Keratinocyte (primary cell): Measurements from ENCODE around the gene FBXO38. TPM values are rescaled to one million over a fixed set of nuclear protein-coding genes. Genes with fewer than 3 reads are reported as not detected.

Experiments
- DNase-seq: peaks from one replicate; pipeline ENCODE4 v3.0.0-alpha.2; 2011; ENCODE audit warnings: low read depth, missing footprints, low spot score
- FAIRE-seq: peaks from 2 replicates; lab custom pipeline; 2011; peaks lifted over from hg19 to GRCh38; lab: Jason Lieb, UNC
- H2AFZ ChIP-seq: 2 replicates; pipeline ENCODE4 v1.6.0; 2012; ENCODE audit warnings: low read length, control low read depth, inconsistent platforms; ENCODE audit not compliant: control insufficient read depth
- H3K27ac ChIP-seq: 2 replicates; pipeline ENCODE4 v1.5.1; 2011; ENCODE audit warnings: low read length; ENCODE audit not compliant: control insufficient read depth, insufficient read depth
- H3K27me3 ChIP-seq: 3 replicates; pipeline ENCODE4 v1.6.0; 2011; ENCODE audit warnings: low read length; ENCODE audit not compliant: control insufficient read depth, insufficient read depth; ENCODE audit errors: extremely low read depth
- H3K36me3 ChIP-seq, 2 experiments: 2 replicates in 1 of 2; 3 replicates in 1 of 2; pipeline ENCODE4 v1.5.1; 2011; ENCODE audit warnings: low read length in 2 of 2, mild to moderate bottlenecking in 1 of 2; ENCODE audit not compliant: control insufficient read depth in 2 of 2, insufficient read depth in 2 of 2; ENCODE audit errors: extremely low read depth in 1 of 2
- H3K4me1 ChIP-seq: 3 replicates; pipeline ENCODE4 v1.5.1; 2011; ENCODE audit warnings: low read length; ENCODE audit not compliant: control insufficient read depth, insufficient read depth; ENCODE audit errors: extremely low read depth
- H3K4me2 ChIP-seq: 3 replicates; pipeline ENCODE4 v1.6.0; 2011; ENCODE audit warnings: low read depth, low read length; ENCODE audit not compliant: control insufficient read depth, insufficient read depth; ENCODE audit errors: extremely low read depth
- H3K4me3 ChIP-seq, 3 experiments: fragments of 200-600 bp in 1 of 3; sonication (generic) in 1 of 3; 2 replicates in 2 of 3; 3 replicates in 1 of 3; pipeline ENCODE4 v1.5.1; 2011 to 2016; ENCODE audit warnings: low read length in 3 of 3, mild to moderate bottlenecking in 3 of 3, control low read depth in 2 of 3, inconsistent platforms in 1 of 3, low read depth in 1 of 3, mixed read lengths in 1 of 3, mixed run types in 1 of 3, moderate library complexity in 1 of 3; ENCODE audit not compliant: control insufficient read depth in 2 of 3, insufficient read depth in 2 of 3; ENCODE audit errors: extremely low read depth in 1 of 3
- H3K79me2 ChIP-seq: 2 replicates; pipeline ENCODE4 v1.6.0; 2012; ENCODE audit warnings: low read length; ENCODE audit not compliant: control insufficient read depth, insufficient read depth
- H3K9ac ChIP-seq: 3 replicates; pipeline ENCODE4 v1.6.0; 2011; ENCODE audit warnings: low read length; ENCODE audit not compliant: control insufficient read depth, insufficient read depth; ENCODE audit errors: extremely low read depth
- H3K9me1 ChIP-seq: 3 replicates; pipeline ENCODE4 v1.6.0; 2011; ENCODE audit warnings: low read length; ENCODE audit not compliant: control insufficient read depth, insufficient read depth; ENCODE audit errors: extremely low read depth
- H3K9me3 ChIP-seq: 2 replicates; pipeline ENCODE4 v1.5.1; 2012; ENCODE audit warnings: low read depth, low read length; ENCODE audit not compliant: control insufficient read depth
- H4K20me1 ChIP-seq: 3 replicates; pipeline ENCODE4 v1.6.0; 2011; ENCODE audit warnings: low read length; ENCODE audit not compliant: control insufficient read depth, insufficient read depth; ENCODE audit errors: extremely low read depth
- CTCF ChIP-seq, 3 experiments: IDR thresholded peaks in 1 of 3; conservative IDR thresholded peaks in 1 of 3; optimal IDR thresholded peaks in 1 of 3; 2 replicates in 2 of 3; 3 replicates in 1 of 3; pipeline versions ENCODE3 to v1.5.1; 2011; ENCODE audit warnings: low read length in 3 of 3, mild to moderate bottlenecking in 3 of 3, moderate library complexity in 2 of 3, control low read depth in 1 of 3, inconsistent platforms in 1 of 3; ENCODE audit not compliant: insufficient read depth in 2 of 3; ENCODE audit errors: extremely low read depth in 1 of 3
- EZH2 ChIP-seq: IDR thresholded peaks from one replicate; pipeline ENCODE4 v1.6.1; 2012; ENCODE audit warnings: inconsistent platforms, mild to moderate bottlenecking, low read length, moderate library complexity
- dilution Hi-C: fragments of 300-500 bp; cut with MboI; formaldehyde crosslinking; loops from one replicate; pipeline ENCODE4 v1.7.0; 2020; ENCODE audit warnings: low sequenced_read_pairs; ENCODE audit not compliant: extremely low pct_ligation_motif_present
- polyA plus RNA-seq, 5 experiments: library from polyadenylated mRNA; depleted of rRNA in 3 of 5; stranded (reverse) in 3 of 5; stranded (forward) in 1 of 5; unstranded in 1 of 5; fragments of >200 nt; gene quantifications; 1 replicate in 1 of 5; 2 replicates in 3 of 5; 3 replicates in 1 of 5; pipeline versions ENCODE4 v1.2.1 to v1.2.3, GENCODE V29; 2011 to 2012; ENCODE audit warnings: missing spikeins in 2 of 5, low read depth in 1 of 5, low replicate concordance in 1 of 5

Gene FBXO38
- polyA plus RNA-seq, 1 donor (not counting 4 experiments of a cell fraction or from before 2014, with no cell fraction given), result 30.4 TPM

- Histone ChIP-seq H3K36me3 (peaks cover 16 to 19% of the 10 kb centered on the region in 2 experiments), H3K4me3 (no peak overlapping the region), H3K79me2 (peaks cover 8% of the 10 kb centered on the region), H3K4me1 (no peaks in the 10 kb centered on the region), H3K27ac (no peak overlapping the region), H4K20me1 (peaks cover 2% of the 10 kb centered on the region), H3K9me1 (no peaks in the 10 kb centered on the region), H3K4me2 (no peak overlapping the region), H3K27me3 (no peaks in the 10 kb centered on the region), H3K9me3 (no peaks in the 10 kb centered on the region), H3K9ac (no peak overlapping the region), H2AFZ (no peak overlapping the region)
- FAIRE-seq (no peak), DNase-seq (no peak)
- no peak for TF ChIP-seq CTCF (optimal IDR thresholded peaks at IDR 0.05 in 1 of 3, IDR thresholded peaks at IDR 0.05 in 1 of 3, conservative IDR thresholded peaks at IDR 0.05 in 1 of 3; ENCODE audit: extremely low read depth in 1 of 3, insufficient read depth in 2 of 3, low read length in 3 of 3)
- no peak for TF ChIP-seq EZH2
- dilution Hi-C loops, result no loop called here
These were observed 14.3 kb downstream of the FBXO38 start for GRCh38 chr5:148397968-148398595.

GRCh38 chr5:148398698-148399121 lies 15.0 kb downstream of the FBXO38 start:
- dilution Hi-C loops, result no loop called here
- TF ChIP-seq CTCF (optimal IDR thresholded peaks at IDR 0.05 in 1 of 3, IDR thresholded peaks at IDR 0.05 in 1 of 3, conservative IDR thresholded peaks at IDR 0.05 in 1 of 3; ENCODE audit: extremely low read depth in 1 of 3, insufficient read depth in 2 of 3, low read length in 3 of 3) (no peak), EZH2 (no peak)
- DNase-seq (no peak), FAIRE-seq (no peak)
- Histone ChIP-seq H3K4me1 (no peaks in the 10 kb centered on the region), H3K4me3 (no peak overlapping the region), H3K27me3 (no peaks in the 10 kb centered on the region), H3K4me2 (no peak overlapping the region), H3K36me3 (peaks cover 16 to 18% of the 10 kb centered on the region in 2 experiments), H3K9ac (no peak overlapping the region), H3K9me1 (no peaks in the 10 kb centered on the region), H3K27ac (no peak overlapping the region), H4K20me1 (no peaks in the 10 kb centered on the region), H3K79me2 (peaks cover 2% of the 10 kb centered on the region), H3K9me3 (no peaks in the 10 kb centered on the region), H2AFZ (no peak overlapping the region)
